Astrocyte (in vitro differentiated cells and primary cell): ENCODE results near the gene SLC13A1. TPM values are rescaled to one million over a fixed set of nuclear protein-coding genes. Genes with fewer than 3 reads are reported as not detected.

ENCODE experiments used
- DNase-seq: peaks from one replicate; pipeline ENCODE4 v3.0.0-alpha.2; 2010; ENCODE audit warnings: low read depth
- FAIRE-seq: peaks from 2 replicates; lab custom pipeline; 2011; peaks lifted over from hg19 to GRCh38; lab: Jason Lieb, UNC
- H2AFZ ChIP-seq: 2 replicates; pipeline ENCODE4 v1.6.0; 2012; ENCODE audit warnings: low read depth, low read length, inconsistent platforms
- H3K27ac ChIP-seq: 2 replicates; pipeline ENCODE4 v1.5.1; 2011; ENCODE audit warnings: low read depth, low read length, inconsistent platforms
- H3K27me3 ChIP-seq: 2 replicates; pipeline ENCODE4 v1.6.0; 2011; ENCODE audit warnings: low read length, inconsistent platforms; ENCODE audit not compliant: insufficient read depth
- H3K36me3 ChIP-seq: 2 replicates; pipeline ENCODE4 v1.5.1; 2011; ENCODE audit warnings: low read length, inconsistent platforms; ENCODE audit not compliant: insufficient read depth
- H3K4me1 ChIP-seq: 2 replicates; pipeline ENCODE4 v1.5.1; 2011; ENCODE audit warnings: low read length, inconsistent platforms; ENCODE audit not compliant: insufficient read depth
- H3K4me2 ChIP-seq: 2 replicates; pipeline ENCODE4 v1.6.0; 2012; ENCODE audit warnings: low read length, inconsistent platforms
- H3K4me3 ChIP-seq: 2 replicates; pipeline ENCODE4 v1.5.1; 2011; ENCODE audit warnings: low read depth, mild to moderate bottlenecking, low read length, inconsistent platforms; ENCODE audit not compliant: insufficient read depth
- H3K79me2 ChIP-seq: 2 replicates; pipeline ENCODE4 v1.6.0; 2012; ENCODE audit warnings: mild to moderate bottlenecking, low read length, inconsistent platforms; ENCODE audit not compliant: insufficient read depth
- H3K9ac ChIP-seq: 2 replicates; pipeline ENCODE4 v1.6.0; 2012; ENCODE audit warnings: mild to moderate bottlenecking, low read length, inconsistent platforms
- H3K9me3 ChIP-seq: 2 replicates; pipeline ENCODE4 v1.5.1; 2012; ENCODE audit warnings: low read depth, mild to moderate bottlenecking, low read length, inconsistent platforms; ENCODE audit not compliant: insufficient read depth
- H4K20me1 ChIP-seq: 2 replicates; pipeline ENCODE4 v1.6.0; 2012; ENCODE audit warnings: low read length, inconsistent platforms; ENCODE audit not compliant: insufficient read depth
- H3K27ac Mint-ChIP-seq: one replicate; pipeline ENCODE4 v1.8.0; 2021; ENCODE audit warnings: mild to moderate bottlenecking, mixed read lengths; ENCODE audit not compliant: unreplicated experiment
- H3K27me3 Mint-ChIP-seq: one replicate; pipeline ENCODE4 v1.8.0; 2021; ENCODE audit warnings: low read depth, mixed read lengths; ENCODE audit not compliant: unreplicated experiment
- H3K36me3 Mint-ChIP-seq: one replicate; pipeline ENCODE4 v1.8.0; 2021; ENCODE audit warnings: low read depth, mixed read lengths; ENCODE audit not compliant: unreplicated experiment
- H3K4me1 Mint-ChIP-seq: one replicate; pipeline ENCODE4 v1.8.0; 2021; ENCODE audit warnings: low read depth, mixed read lengths; ENCODE audit not compliant: unreplicated experiment
- H3K4me3 Mint-ChIP-seq: one replicate; pipeline ENCODE4 v1.8.0; 2021; ENCODE audit warnings: mild to moderate bottlenecking, moderate library complexity, mixed read lengths; ENCODE audit not compliant: unreplicated experiment
- H3K9me3 Mint-ChIP-seq: one replicate; pipeline ENCODE4 v1.8.0; 2021; ENCODE audit warnings: mild to moderate bottlenecking, mixed read lengths; ENCODE audit not compliant: unreplicated experiment
- CTCF ChIP-seq: IDR thresholded peaks from 2 replicates; pipeline ENCODE4 v1.5.1; 2011; ENCODE audit warnings: low read depth, mild to moderate bottlenecking, inconsistent platforms, low read length, moderate library complexity; ENCODE audit not compliant: insufficient read depth
- EZH2 ChIP-seq: IDR thresholded peaks from 2 replicates; pipeline ENCODE4 v1.6.1; 2012; ENCODE audit warnings: mild to moderate bottlenecking, low read length, inconsistent platforms; ENCODE audit not compliant: insufficient read depth
- total RNA-seq: library from RNA; stranded (reverse); gene quantifications from 2 replicates; pipeline ENCODE4 v1.2.1, GENCODE V29; 2021

The SLC13A1 gene
- total RNA-seq, 1 donor from 2014 or later: not detected

GRCh38 chr7:123075838-123076467 lies 123.8 kb downstream of the SLC13A1 start:
- no peak overlapping the region for H3K27ac ChIP-seq
- no peaks in the 10 kb centered on the region for H3K79me2 ChIP-seq
- H3K4me1 ChIP-seq: no peaks in the 10 kb centered on the region
- no peak overlapping the region for H2AFZ ChIP-seq
- H3K27me3 Mint-ChIP-seq: no peaks in the 10 kb centered on the region
- H3K4me2 ChIP-seq: no peak overlapping the region
- no peaks in the 10 kb centered on the region for H3K9me3 Mint-ChIP-seq
- no peak overlapping the region for H3K9ac ChIP-seq
- no peak for TF ChIP-seq CTCF
- no peaks in the 10 kb centered on the region for H3K36me3 Mint-ChIP-seq
- no peaks in the 10 kb centered on the region for H3K27me3 ChIP-seq
- FAIRE-seq: no peak
- no peak overlapping the region for H3K4me3 ChIP-seq
- H3K9me3 ChIP-seq: no peaks in the 10 kb centered on the region
- H3K4me1 Mint-ChIP-seq: peaks cover 3% of the 10 kb centered on the region
- H4K20me1 ChIP-seq: no peaks in the 10 kb centered on the region
- H3K36me3 ChIP-seq: no peaks in the 10 kb centered on the region
- DNase-seq: no peak
- H3K27ac Mint-ChIP-seq: no peak overlapping the region
- no peak overlapping the region for H3K4me3 Mint-ChIP-seq

DNA sequence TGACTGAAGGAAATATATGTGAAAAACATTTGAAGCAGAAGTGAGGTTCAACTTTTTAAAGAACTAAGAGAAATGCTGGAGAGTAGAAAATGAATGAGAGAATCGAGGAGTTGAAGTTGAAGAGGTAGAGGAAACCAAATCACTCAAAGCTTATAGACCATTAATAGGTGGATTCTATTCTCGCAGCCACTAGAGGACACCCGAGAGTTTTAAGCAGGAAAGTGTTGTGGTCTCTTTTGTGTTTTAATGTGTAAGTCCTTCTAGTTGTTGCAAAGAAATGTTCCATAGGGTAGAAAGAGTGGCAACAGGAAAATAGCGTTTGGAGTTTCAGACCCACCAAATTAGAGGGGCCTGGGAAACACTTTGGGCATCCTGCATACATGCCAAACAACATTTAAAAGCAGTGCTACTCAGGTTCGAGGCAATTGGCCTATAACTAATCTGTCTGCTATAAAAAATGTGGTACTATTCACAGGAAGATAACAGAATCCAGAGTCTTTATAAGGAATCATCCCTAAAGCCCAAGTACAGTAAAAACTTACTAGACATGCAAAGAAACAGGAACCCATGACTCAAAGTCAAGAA lies 129.0 kb downstream of the SLC13A1 start:
- H3K27ac ChIP-seq: no peak overlapping the region
- H3K4me3 ChIP-seq: no peak overlapping the region
- H3K4me3 Mint-ChIP-seq: no peak overlapping the region
- no peak for FAIRE-seq
- H3K79me2 ChIP-seq: no peaks in the 10 kb centered on the region
- H4K20me1 ChIP-seq: no peaks in the 10 kb centered on the region
- no peaks in the 10 kb centered on the region for H3K27me3 ChIP-seq
- H3K36me3 Mint-ChIP-seq: no peaks in the 10 kb centered on the region
- no peak overlapping the region for H3K9ac ChIP-seq
- no peaks in the 10 kb centered on the region for H3K36me3 ChIP-seq
- no peak for DNase-seq
- H3K4me2 ChIP-seq: no peak overlapping the region
- no peaks in the 10 kb centered on the region for H3K4me1 ChIP-seq
- no peak overlapping the region for H3K27ac Mint-ChIP-seq
- no peaks in the 10 kb centered on the region for H3K27me3 Mint-ChIP-seq
- no peaks in the 10 kb centered on the region for H3K9me3 ChIP-seq
- H3K4me1 Mint-ChIP-seq: no peaks in the 10 kb centered on the region
- TF ChIP-seq EZH2 (no peak), CTCF (peak; percentile 41)
- no peaks in the 10 kb centered on the region for H3K9me3 Mint-ChIP-seq
- H2AFZ ChIP-seq: no peak overlapping the region

GRCh38 chr7:123067814-123068213 lies 132.0 kb downstream of the SLC13A1 start:
- no peaks in the 10 kb centered on the region for H3K9me3 Mint-ChIP-seq
- no peak for FAIRE-seq
- H3K27me3 Mint-ChIP-seq: no peaks in the 10 kb centered on the region

More at GRCh38 chr7:123067814-123068213, 132.0 kb downstream of the SLC13A1 start:
- no peaks in the 10 kb centered on the region for H3K4me1 ChIP-seq
- no peak overlapping the region for H3K27ac ChIP-seq
- no peaks in the 10 kb centered on the region for H4K20me1 ChIP-seq
- no peak overlapping the region for H3K27ac Mint-ChIP-seq
- H3K4me2 ChIP-seq: no peak overlapping the region
- no peaks in the 10 kb centered on the region for H3K79me2 ChIP-seq
- no peaks in the 10 kb centered on the region for H3K36me3 Mint-ChIP-seq
- no peak overlapping the region for H3K4me3 Mint-ChIP-seq
- H3K4me1 Mint-ChIP-seq: no peaks in the 10 kb centered on the region
- TF ChIP-seq EZH2 (no peak), CTCF (no peak)
- no peak overlapping the region for H3K9ac ChIP-seq
- DNase-seq: no peak
- H3K36me3 ChIP-seq: no peaks in the 10 kb centered on the region
- no peak overlapping the region for H2AFZ ChIP-seq
- no peaks in the 10 kb centered on the region for H3K9me3 ChIP-seq
- H3K27me3 ChIP-seq: no peaks in the 10 kb centered on the region
- H3K4me3 ChIP-seq: no peak overlapping the region
